ENCODE measurements around the gene TNFRSF14.

- TF ChIP-seq EZH2phosphoT487 (conservative IDR thresholded peaks at IDR 0.05; ENCODE audit: low read length) (no peak), CTCF (IDR thresholded peaks at IDR 0.05; ENCODE audit: insufficient read depth, low read length, poor library complexity, severe bottlenecking) (no peak)
These were observed 48.8 kb downstream of the TNFRSF14 start for GRCh38 chr1:2604844-2605508.
